Hepatocyte (in vitro differentiated cells): ENCODE data around the gene SSC5D.

Experiments
- CTCF ChIP-seq: fragments of 200-600 bp; sonication (generic); IDR thresholded peaks from 2 replicates; pipeline ENCODE4 v1.5.1; 2016; ENCODE audit warnings: antibody characterized with exemption, mild to moderate bottlenecking; ENCODE audit not compliant: poor library complexity
- EZH2 ChIP-seq: fragments of 200-600 bp; sonication (generic); IDR thresholded peaks from 2 replicates; pipeline ENCODE4 v1.6.1; 2016; ENCODE audit warnings: antibody characterized with exemption, mild to moderate bottlenecking, borderline replicate concordance
- EZH2phosphoT487 ChIP-seq: fragments of 200-600 bp; sonication (generic); IDR thresholded peaks from one replicate; pipeline ENCODE4 v1.6.1; 2018; ENCODE audit warnings: antibody characterized with exemption, mild to moderate bottlenecking, low read depth, moderate library complexity; ENCODE audit not compliant: unreplicated experiment, severe bottlenecking

DNA sequence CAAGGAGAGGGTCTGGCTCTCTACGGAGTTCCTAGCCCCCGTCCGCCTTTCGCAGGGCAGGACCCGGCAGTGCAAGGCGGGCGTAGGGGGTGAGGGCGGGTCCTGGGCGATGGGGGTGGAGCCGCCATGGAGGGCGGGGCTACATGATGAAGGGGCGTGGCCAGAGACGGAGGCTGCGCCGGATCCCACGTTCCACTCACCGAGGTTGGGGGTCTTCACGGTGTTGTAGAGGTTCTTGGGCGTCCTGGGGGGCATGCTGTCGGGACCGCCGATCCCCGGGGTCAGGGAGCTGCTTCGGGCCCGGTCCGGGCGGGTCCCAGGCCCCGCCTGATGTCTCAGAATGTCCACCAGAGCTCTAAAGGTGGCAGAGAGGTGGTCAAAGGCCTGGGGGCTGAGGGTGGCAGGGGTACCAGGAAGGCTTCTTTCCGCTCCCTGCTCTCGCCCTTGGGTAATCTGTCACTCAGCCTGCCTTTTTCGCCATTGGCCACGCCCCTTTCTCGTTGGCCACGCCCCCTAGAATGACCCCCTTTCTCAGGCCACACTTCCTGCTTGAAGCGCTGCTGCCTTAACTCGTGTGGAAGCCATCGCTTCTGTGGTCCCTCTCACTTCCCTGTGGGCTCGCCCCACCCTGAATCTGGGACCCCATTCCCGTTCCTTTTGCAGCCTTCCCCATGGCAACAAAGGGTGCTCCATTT, 47.7 kb upstream of the SSC5D start:
- TF ChIP-seq CTCF (no peak), EZH2phosphoT487 (no peak), EZH2 (no peak)
